HCT116 (cell line): ENCODE results near the gene SPSB3. TPM values are rescaled to one million over a fixed set of nuclear protein-coding genes. Genes with fewer than 3 reads are reported as not detected.
"Not testable (repeated sequence)": the region's sequence is repeated elsewhere in the genome, so short reads cannot be mapped to it uniquely, and the experiment has no call there.

Experiments used
- ATAC-seq: fragments of 200-7000 bp; cut with Tn5 transposase; 2 replicates; pipeline ENCODE4 v1.9.1; 2020; ENCODE audit warnings: mild to moderate bottlenecking, moderate library complexity
- BruUV-seq: library from RNA; stranded (reverse); fragments of 400-500 nt; replicated peaks from 2 replicates; lab custom pipeline; 2021; lab: Mats Ljungman, UMichigan
- CTCF ChIA-PET: fragments of 300-600 bp; sonication (Branson Sonifier 250); formaldehyde crosslinking; loops from one replicate; lab custom pipeline; 2021; ENCODE audit warnings: antibody characterized with exemption; lab: Charles Lee
- POLR2A ChIA-PET: fragments of 300-600, 350-600 bp; sonication (Branson Sonifier 250); formaldehyde crosslinking; loops from one replicate; lab custom pipeline; 2021; ENCODE audit warnings: antibody characterized with exemption; lab: Charles Lee
- RAD21 ChIA-PET, 2 experiments: fragments of 300-600 bp; sonication (Branson Sonifier 250); formaldehyde crosslinking; loops; one replicate each; lab custom pipeline; 2023; ENCODE audit warnings: low total read pairs in 2 of 2; ENCODE audit not compliant: uncharacterized antibody in 2 of 2, unreplicated experiment in 2 of 2, low non-redundant PET in 1 of 2; lab: Charles Lee
- DNase-seq: peaks from one replicate; pipeline ENCODE4 v3.0.0-alpha.2; 2010; ENCODE audit warnings: low read depth, low spot score
- H2AFZ ChIP-seq: fragments of 200-600 bp; shearing (Covaris generic), sonication (generic); 2 replicates; pipeline ENCODE4 v1.6.1; 2017; ENCODE audit warnings: low read depth, mixed run types, mixed read lengths, antibody characterized with exemption, low read length; ENCODE audit not compliant: poor library complexity, severe bottlenecking
- H3K27ac ChIP-seq: 2 replicates; pipeline ENCODE4 v1.5.1; 2012; ENCODE audit warnings: low read depth, low read length
- H3K27me3 ChIP-seq: fragments of 200-600 bp; sonication (generic); 2 replicates; pipeline ENCODE4 v1.6.1; 2016; ENCODE audit warnings: mixed run types, low read length, mixed read lengths; ENCODE audit not compliant: insufficient read depth
- H3K36me3 ChIP-seq, 2 experiments: fragments of 200-500 bp in 1 of 2; fragments of 200-600 bp in 1 of 2; sonication (Bioruptor generic) in 1 of 2; sonication (generic) in 1 of 2; 2 replicates each; pipeline versions ENCODE4 v1.5.1 to v1.6.1; 2014 to 2016; ENCODE audit warnings: low read length in 2 of 2, inconsistent platforms in 1 of 2, mixed read lengths in 1 of 2, mixed run types in 1 of 2; ENCODE audit not compliant: insufficient read depth in 2 of 2, control insufficient read depth in 1 of 2
- H3K4me1 ChIP-seq, 2 experiments: fragments of 200-600 bp in 1 of 2; sonication (generic) in 1 of 2; 2 replicates each; pipeline versions ENCODE4 v1.5.1 to v1.6.1; 2012 to 2017; ENCODE audit warnings: low read length in 2 of 2, inconsistent platforms in 1 of 2, mild to moderate bottlenecking in 1 of 2, mixed read lengths in 1 of 2, mixed run types in 1 of 2, moderate library complexity in 1 of 2; ENCODE audit not compliant: insufficient read depth in 2 of 2, control insufficient read depth in 1 of 2
- H3K4me2 ChIP-seq: fragments of 200-600 bp; sonication (generic); 2 replicates; pipeline ENCODE4 v1.6.1; 2017; ENCODE audit warnings: mixed run types, low read length, mixed read lengths
- H3K4me3 ChIP-seq, 2 experiments: fragments of 200-600 bp in 1 of 2; sonication (generic) in 1 of 2; replicated peaks in 1 of 2; 2 replicates each; pipeline ENCODE4 v1.5.1; 2011 to 2016; ENCODE audit warnings: low read length in 2 of 2, control low read depth in 1 of 2, low read depth in 1 of 2, mild to moderate bottlenecking in 1 of 2, mixed read lengths in 1 of 2, mixed run types in 1 of 2
- H3K79me2 ChIP-seq: fragments of 200-600 bp; sonication (generic); 2 replicates; pipeline ENCODE4 v1.6.1; 2017; ENCODE audit warnings: mild to moderate bottlenecking, mixed run types, low read length, moderate library complexity, mixed read lengths; ENCODE audit not compliant: insufficient read depth
- H3K9ac ChIP-seq: fragments of 200-600 bp; sonication (generic); 2 replicates; pipeline ENCODE4 v1.6.1; 2016; ENCODE audit warnings: low read length, mixed read lengths
- H3K9me2 ChIP-seq: fragments of 200-600 bp; sonication (generic), shearing (Covaris generic); 2 replicates; pipeline ENCODE4 v1.6.1; 2017; ENCODE audit warnings: mixed run types, mild to moderate bottlenecking, moderate library complexity; ENCODE audit not compliant: insufficient read depth
- H3K9me3 ChIP-seq, 2 experiments: fragments of 200-500 bp in 1 of 2; fragments of 200-600 bp in 1 of 2; sonication (Bioruptor generic) in 1 of 2; sonication (generic) in 1 of 2; 2 replicates each; pipeline ENCODE4 v1.6.1; 2014 to 2017; ENCODE audit warnings: low read length in 2 of 2, mixed read lengths in 2 of 2, inconsistent platforms in 1 of 2, low read depth in 1 of 2, mild to moderate bottlenecking in 1 of 2, mixed run types in 1 of 2, moderate library complexity in 1 of 2; ENCODE audit not compliant: control insufficient read depth in 1 of 2, insufficient read depth in 1 of 2
- H4K20me1 ChIP-seq: fragments of 200-600 bp; sonication (generic), shearing (Covaris generic); 2 replicates; pipeline ENCODE4 v1.6.1; 2017; ENCODE audit warnings: mixed run types, mild to moderate bottlenecking, moderate library complexity; ENCODE audit not compliant: insufficient read depth
- CBX3 ChIP-seq: IDR thresholded peaks from 2 replicates; pipeline ENCODE4 v1.6.1; 2012; ENCODE audit warnings: low read depth
- CEBPB ChIP-seq: IDR thresholded peaks from 2 replicates; pipeline ENCODE4 v1.6.1; 2012; ENCODE audit warnings: low read depth
- EZH2 ChIP-seq: fragments of 200-600 bp; sonication (generic); IDR thresholded peaks from 2 replicates; pipeline ENCODE4 v1.6.1; 2017; ENCODE audit warnings: antibody characterized with exemption, mixed run types
- EZH2phosphoT487 ChIP-seq: fragments of 200-600 bp; IDR thresholded peaks from 2 replicates; pipeline ENCODE4 v1.6.1; 2018; ENCODE audit warnings: antibody characterized with exemption, borderline replicate concordance
- FOSL1 ChIP-seq: IDR thresholded peaks from 2 replicates; pipeline ENCODE4 v1.6.1; 2012; ENCODE audit warnings: low read depth
- MAX ChIP-seq: IDR thresholded peaks from 2 replicates; pipeline ENCODE4 v1.6.1; 2012
- POLR2AphosphoS5 ChIP-seq: IDR thresholded peaks from 2 replicates; pipeline ENCODE4 v1.6.1; 2011; ENCODE audit warnings: mild to moderate bottlenecking, low read depth, low read length, moderate library complexity
- RAD21 ChIP-seq: IDR thresholded peaks from 2 replicates; pipeline ENCODE4 v1.6.1; 2012; ENCODE audit warnings: low read depth, mild to moderate bottlenecking
- SRF ChIP-seq: IDR thresholded peaks from 2 replicates; pipeline ENCODE4 v1.6.1; 2012; ENCODE audit warnings: low read depth
- TCF7L2 ChIP-seq: IDR thresholded peaks from 2 replicates; pipeline ENCODE4 v1.7.0; 2011; ENCODE audit warnings: borderline replicate concordance, inconsistent platforms; ENCODE audit not compliant: insufficient read depth, insufficient read length; ENCODE audit errors: extremely low read depth
- YY1 ChIP-seq: IDR thresholded peaks from 2 replicates; pipeline ENCODE4 v1.6.1; 2011; ENCODE audit warnings: low read length, low read depth, moderate library complexity, mild to moderate bottlenecking; ENCODE audit not compliant: insufficient replicate concordance; ENCODE audit errors: extremely low read depth
- ZBTB33 ChIP-seq: IDR thresholded peaks from 2 replicates; pipeline ENCODE4 v1.6.1; 2011; ENCODE audit warnings: mild to moderate bottlenecking, low read length, moderate library complexity; ENCODE audit not compliant: insufficient replicate concordance; ENCODE audit errors: extremely low read depth
- ZNF274 ChIP-seq: fragments of 200-500 bp; sonication (Bioruptor generic); IDR thresholded peaks from 2 replicates; pipeline ENCODE4 v1.6.1; 2014; ENCODE audit warnings: mild to moderate bottlenecking, low read depth, low read length, inconsistent platforms
- intact Hi-C: fragments of 100-400 bp; cut with micrococcal nuclease; formaldehyde crosslinking; loops from 2 replicates; pipeline ENCODE4 v1.10.0; 2022
- total RNA-seq: library from RNA; stranded (reverse); gene quantifications from one replicate; pipeline ENCODE4 v1.2.1, GENCODE V29; 2021; ENCODE audit not compliant: unreplicated experiment

Gene SPSB3
- total RNA-seq, 1 experiment from 2014 or later, result 31.6 TPM

- POLR2A ChIA-PET, result interaction anchor here (0.6 kb wide), 1 partner anchor 162 kb away, joined by 4 read pairs; no protein-coding TSS in a partner anchor
- H2AFZ ChIP-seq, H3K9me3 ChIP-seq, H3K79me2 ChIP-seq, CTCF ChIA-PET, ATAC-seq, intact Hi-C loops, H3K4me1 ChIP-seq, H3K4me3 ChIP-seq, H3K27ac ChIP-seq, H3K36me3 ChIP-seq, H3K4me2 ChIP-seq, H4K20me1 ChIP-seq, BruUV-seq, H3K9me2 ChIP-seq, H3K27me3 ChIP-seq, DNase-seq, RAD21 ChIA-PET, H3K9ac ChIP-seq: not testable (repeated sequence)
Measured at GRCh38 chr16:1799263-1799662, 16.9 kb upstream of the SPSB3 start.

GRCh38 chr16:1794908-1795666 lies 12.7 kb upstream of the SPSB3 start:
- ChIA-PET CTCF (interaction anchor here (0.6 kb wide), 1 partner anchor 220 kb away, joined by 3 read pairs; no protein-coding TSS in a partner anchor), RAD21 (no interaction called here), POLR2A (no interaction called here)
- H3K4me2 ChIP-seq, result no peak overlapping the region
- no peaks in the 10 kb centered on the region for H3K79me2 ChIP-seq
- no peak for DNase-seq
- no peak overlapping the region for H3K27ac ChIP-seq
- no peaks in the 10 kb centered on the region for H3K27me3 ChIP-seq
- no peak overlapping the region for H2AFZ ChIP-seq
- intact Hi-C loops, result no loop called here
- no peaks in the 10 kb centered on the region for H4K20me1 ChIP-seq
- H3K9me3 ChIP-seq, result peaks cover 0 to 4% of the 10 kb centered on the region in 2 experiments; a peak in 2 of 4 replicates
- H3K36me3 ChIP-seq, result no peaks in the 10 kb centered on the region
- H3K9ac ChIP-seq, result no peak overlapping the region
- no peak overlapping the region for H3K4me3 ChIP-seq
- no peaks in the 10 kb centered on the region for H3K9me2 ChIP-seq
- no peak for ATAC-seq
- no peaks in the 10 kb centered on the region for H3K4me1 ChIP-seq
- BruUV-seq, result no TSS peak
- TF ChIP-seq SRF, result no peak
- TF ChIP-seq YY1, result no peak
- no peak for TF ChIP-seq RAD21
- no peak for TF ChIP-seq CEBPB
- no peak for TF ChIP-seq CBX3
- no peak for TF ChIP-seq ZBTB33
- TF ChIP-seq ZNF274, result no peak
- TF ChIP-seq EZH2phosphoT487, result no peak
- TF ChIP-seq MAX, result no peak
- TF ChIP-seq EZH2, result no peak
- no peak for TF ChIP-seq FOSL1
- no peak for TF ChIP-seq POLR2AphosphoS5
- TF ChIP-seq TCF7L2, result no peak
